ACC112 (cell line): Measurements from ENCODE around the gene PSME1.
A peak's percentile ranks its signal among the peaks of the same experiment; 100 is the strongest.
"Not testable (repeated sequence)": the region's sequence is repeated elsewhere in the genome, so short reads cannot be mapped to it uniquely, and the experiment has no call there.

Experiments
- H2AFZ ChIP-seq: fragments of 200-600 bp; sonication (generic); one replicate; pipeline ENCODE4 v1.6.0; 2017; ENCODE audit warnings: antibody characterized with exemption, low read length; ENCODE audit not compliant: unreplicated experiment
- H3K27ac ChIP-seq: fragments of 200-600 bp; sonication (generic); 2 replicates; pipeline ENCODE4 v1.5.1; 2014; ENCODE audit warnings: low read depth, mild to moderate bottlenecking, antibody characterized with exemption, low read length, moderate library complexity
- H3K27me3 ChIP-seq: fragments of 200-600 bp; sonication (generic); 2 replicates; pipeline ENCODE4 v1.6.1; 2014; ENCODE audit warnings: mild to moderate bottlenecking, antibody characterized with exemption, low read length, moderate library complexity, mixed read lengths; ENCODE audit not compliant: insufficient read depth
- H3K36me3 ChIP-seq: fragments of 200-600 bp; sonication (generic); 2 replicates; pipeline ENCODE4 v1.6.1; 2016; ENCODE audit warnings: mild to moderate bottlenecking, antibody characterized with exemption, low read length, moderate library complexity, mixed read lengths; ENCODE audit not compliant: insufficient read depth
- H3K4me1 ChIP-seq: fragments of 200-600 bp; sonication (generic); one replicate; pipeline ENCODE4 v1.6.1; 2016; ENCODE audit warnings: low read length, mixed read lengths; ENCODE audit not compliant: insufficient read depth, unreplicated experiment, control insufficient read depth
- H3K4me3 ChIP-seq: fragments of 200-600 bp; sonication (generic); 2 replicates; pipeline ENCODE4 v1.5.1; 2014; ENCODE audit warnings: mild to moderate bottlenecking, low read depth, low read length
- H3K79me2 ChIP-seq: fragments of 200-600 bp; sonication (generic); one replicate; pipeline ENCODE4 v1.6.0; 2016; ENCODE audit warnings: low read length; ENCODE audit not compliant: control insufficient read depth, unreplicated experiment, insufficient read depth

Gene PSME1

DNA sequence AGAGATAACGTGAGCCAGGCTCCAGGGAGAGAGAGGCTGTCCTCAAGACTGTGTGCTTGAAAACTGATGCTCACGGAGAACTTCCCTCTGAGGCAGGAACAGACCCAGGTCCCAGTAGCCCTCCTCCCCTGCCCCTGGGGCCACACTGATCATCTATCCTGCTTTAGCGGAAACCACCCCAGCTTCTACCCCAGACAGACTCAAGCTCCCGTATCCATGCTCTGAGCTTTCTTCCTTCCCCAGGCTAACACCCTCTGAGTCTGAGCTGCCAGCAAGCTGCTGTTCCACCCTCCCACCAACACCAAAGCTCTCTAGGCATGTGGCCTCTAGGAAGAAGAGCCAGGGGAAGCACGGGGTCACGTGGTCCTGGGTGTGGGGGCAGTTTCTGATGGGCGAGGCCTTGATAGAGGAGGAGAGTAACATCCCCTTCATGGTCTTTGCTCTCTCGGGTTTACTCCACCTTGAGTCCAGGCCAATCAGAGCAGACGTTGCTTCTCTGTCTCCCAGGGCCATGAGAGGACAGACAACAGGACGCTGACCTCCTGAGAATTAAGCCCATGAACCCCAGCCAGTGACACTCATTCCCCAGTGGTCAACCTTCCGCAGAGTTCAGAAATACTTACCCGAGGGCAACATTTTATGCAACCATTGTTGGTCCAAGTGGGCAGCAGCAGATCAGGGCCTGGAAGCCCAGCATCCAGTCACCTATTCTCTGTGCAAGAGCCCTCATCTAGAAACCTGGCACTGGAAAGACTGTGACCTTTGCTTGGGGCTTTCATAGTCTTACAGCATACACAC, 40.5 kb upstream of the PSME1 start:
- H3K36me3 ChIP-seq, result 0 out of 2 replicates have a peak, but pooled peaks cover 6% of the 10 kb centered on the region
- no peak overlapping the region for H3K27ac ChIP-seq
- peak overlapping the region; percentile 82 for H2AFZ ChIP-seq
- peaks cover 4% of the 10 kb centered on the region for H3K4me1 ChIP-seq
- H3K4me3 ChIP-seq, result peak overlapping the region; percentile 87
- H3K79me2 ChIP-seq, result peaks cover 10% of the 10 kb centered on the region
- H3K27me3 ChIP-seq, result no peaks in the 10 kb centered on the region

DNA sequence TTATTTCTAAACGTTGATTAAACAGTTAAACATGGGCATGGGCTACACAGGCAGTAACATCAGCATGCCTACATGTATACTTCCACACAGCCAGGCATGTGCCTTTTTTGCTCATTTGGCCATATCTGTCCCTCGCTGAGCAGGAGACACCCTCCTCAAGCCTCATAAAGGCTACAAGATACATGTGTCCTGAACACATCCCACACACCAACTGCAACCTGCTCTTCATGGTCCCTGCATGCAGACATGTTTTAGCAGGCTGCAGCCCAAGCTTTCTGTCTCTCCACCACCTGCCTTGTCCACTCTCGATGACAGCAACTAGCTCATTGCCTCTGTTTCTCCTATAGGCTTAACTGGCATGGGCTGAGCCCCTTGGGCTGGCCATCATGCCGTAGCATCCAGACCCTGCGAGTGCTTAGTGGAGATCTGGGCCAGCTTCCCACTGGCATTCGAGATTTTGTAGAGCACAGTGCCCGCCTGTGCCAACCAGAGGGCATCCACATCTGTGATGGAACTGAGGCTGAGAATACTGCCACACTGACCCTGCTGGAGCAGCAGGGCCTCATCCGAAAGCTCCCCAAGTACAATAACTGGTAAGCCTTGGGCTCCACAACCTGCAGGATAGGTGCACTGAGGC, 39.3 kb upstream of the PSME1 start:
- H3K79me2 ChIP-seq, result peaks cover 10% of the 10 kb centered on the region
- H3K27me3 ChIP-seq, result no peaks in the 10 kb centered on the region
- H3K36me3 ChIP-seq, result 0 out of 2 replicates have a peak, but pooled peaks cover 6% of the 10 kb centered on the region
- peaks cover 4% of the 10 kb centered on the region for H3K4me1 ChIP-seq
- H3K27ac ChIP-seq, result no peak overlapping the region
- H3K4me3 ChIP-seq, result no peak overlapping the region
- no peak overlapping the region for H2AFZ ChIP-seq

- Histone ChIP-seq H3K4me1 (peaks cover 4% of the 10 kb centered on the region), H3K27me3 (no peaks in the 10 kb centered on the region), H3K36me3 (0 out of 2 replicates have a peak, but pooled peaks cover 6% of the 10 kb centered on the region), H3K4me3 (no peak overlapping the region), H2AFZ (no peak overlapping the region), H3K79me2 (peaks cover 10% of the 10 kb centered on the region), H3K27ac (no peak overlapping the region)
Observed at GRCh38 chr14:24098229-24098926, 37.6 kb upstream of the PSME1 start.

GRCh38 chr14:24098927-24099813, 36.8 kb upstream of the PSME1 start:
- Histone ChIP-seq H3K36me3 (0 out of 2 replicates have a peak, but pooled peaks cover 6% of the 10 kb centered on the region), H3K4me1 (peaks cover 4% of the 10 kb centered on the region), H3K79me2 (peaks cover 10% of the 10 kb centered on the region), H2AFZ (no peak overlapping the region), H3K27ac (no peak overlapping the region), H3K27me3 (no peaks in the 10 kb centered on the region), H3K4me3 (no peak overlapping the region)

- Histone ChIP-seq H3K27me3 (no peaks in the 10 kb centered on the region), H3K36me3 (0 out of 2 replicates have a peak, but pooled peaks cover 6% of the 10 kb centered on the region), H2AFZ (no peak overlapping the region), H3K4me3 (no peak overlapping the region), H3K4me1 (peaks cover 4% of the 10 kb centered on the region), H3K27ac (no peak overlapping the region), H3K79me2 (peaks cover 5% of the 10 kb centered on the region)
Observed at GRCh38 chr14:24100197-24100981, 35.6 kb upstream of the PSME1 start.

DNA sequence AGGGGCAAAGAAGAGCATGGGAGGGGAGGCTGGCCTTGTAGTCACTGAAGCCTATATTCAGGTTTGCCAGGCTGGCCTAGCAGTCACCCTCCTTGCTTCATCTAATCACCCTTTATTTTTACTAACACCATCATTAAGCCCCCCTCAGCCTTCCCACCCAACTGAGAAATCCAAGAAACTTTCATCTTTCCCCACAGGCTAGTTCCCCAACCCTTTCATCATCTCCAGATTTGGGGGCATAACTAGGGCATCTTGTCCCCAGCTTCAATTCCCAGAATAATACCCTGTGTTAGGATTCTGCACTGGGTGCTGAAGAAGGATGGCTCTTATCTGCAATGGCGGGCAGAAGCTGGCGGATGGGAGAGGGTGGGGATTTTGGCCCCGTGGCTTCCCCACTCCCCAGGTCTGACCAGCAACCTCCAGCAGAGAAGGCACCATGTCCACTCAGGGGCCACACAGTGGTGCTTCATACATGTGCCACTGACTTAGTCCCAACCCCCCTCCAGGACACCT, 35.0 kb upstream of the PSME1 start:
- no peak overlapping the region for H2AFZ ChIP-seq
- H3K36me3 ChIP-seq, result 0 out of 2 replicates have a peak, but pooled peaks cover 6% of the 10 kb centered on the region
- H3K79me2 ChIP-seq, result no peaks in the 10 kb centered on the region

DNA sequence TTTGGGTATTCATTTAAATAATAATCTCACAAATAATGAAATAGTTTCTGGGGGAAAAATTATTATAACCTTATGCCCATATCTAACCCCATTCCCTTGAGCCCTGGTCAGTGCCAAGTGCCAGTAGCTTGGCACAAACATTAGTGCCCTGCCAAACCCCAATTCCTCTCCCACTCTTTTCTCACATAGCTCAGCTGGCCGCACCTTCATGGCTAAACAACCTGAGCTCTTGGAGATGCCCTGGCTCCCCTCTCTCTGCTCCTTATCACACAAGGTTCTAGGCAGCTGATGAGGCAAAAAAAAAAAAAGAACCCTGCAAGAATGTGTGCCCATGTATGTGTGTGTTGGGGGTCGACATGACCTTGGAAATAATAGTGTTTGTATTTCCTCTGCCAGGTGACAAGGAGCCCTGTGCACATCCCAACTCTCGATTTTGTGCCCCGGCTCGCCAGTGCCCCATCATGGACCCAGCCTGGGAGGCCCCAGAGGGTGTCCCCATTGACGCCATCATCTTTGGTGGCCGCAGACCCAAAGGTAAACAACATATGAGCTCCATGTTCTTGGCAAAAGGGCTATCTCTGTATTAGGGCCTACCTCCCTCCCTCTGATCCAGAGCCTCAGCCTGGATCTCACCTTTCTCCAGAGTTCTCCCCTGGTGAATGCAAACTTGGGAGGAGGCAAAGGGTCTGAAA, 33.5 kb upstream of the PSME1 start:
- Histone ChIP-seq H3K36me3 (0 out of 2 replicates have a peak, but pooled peaks cover 6% of the 10 kb centered on the region), H2AFZ (no peak overlapping the region), H3K79me2 (no peaks in the 10 kb centered on the region), H3K4me1 (peaks cover 3% of the 10 kb centered on the region), H3K27me3 (no peaks in the 10 kb centered on the region), H3K27ac (no peak overlapping the region), H3K4me3 (no peak overlapping the region)

More for the DNA sequence above, 35.0 kb upstream of the PSME1 start:
- Histone ChIP-seq H3K4me3 (no peak overlapping the region), H3K27ac (no peak overlapping the region), H3K27me3 (no peaks in the 10 kb centered on the region), H3K4me1 (no peaks in the 10 kb centered on the region)

GRCh38 chr14:24103451-24103850, 32.5 kb upstream of the PSME1 start:
- peaks cover 9% of the 10 kb centered on the region for H3K4me1 ChIP-seq
- H3K27me3 ChIP-seq, result no peaks in the 10 kb centered on the region
- H2AFZ ChIP-seq, result no peak overlapping the region
- no peaks in the 10 kb centered on the region for H3K79me2 ChIP-seq
- H3K36me3 ChIP-seq, result 0 out of 2 replicates have a peak, but pooled peaks cover 6% of the 10 kb centered on the region
- no peak overlapping the region for H3K4me3 ChIP-seq
- H3K27ac ChIP-seq, result no peak overlapping the region

DNA sequence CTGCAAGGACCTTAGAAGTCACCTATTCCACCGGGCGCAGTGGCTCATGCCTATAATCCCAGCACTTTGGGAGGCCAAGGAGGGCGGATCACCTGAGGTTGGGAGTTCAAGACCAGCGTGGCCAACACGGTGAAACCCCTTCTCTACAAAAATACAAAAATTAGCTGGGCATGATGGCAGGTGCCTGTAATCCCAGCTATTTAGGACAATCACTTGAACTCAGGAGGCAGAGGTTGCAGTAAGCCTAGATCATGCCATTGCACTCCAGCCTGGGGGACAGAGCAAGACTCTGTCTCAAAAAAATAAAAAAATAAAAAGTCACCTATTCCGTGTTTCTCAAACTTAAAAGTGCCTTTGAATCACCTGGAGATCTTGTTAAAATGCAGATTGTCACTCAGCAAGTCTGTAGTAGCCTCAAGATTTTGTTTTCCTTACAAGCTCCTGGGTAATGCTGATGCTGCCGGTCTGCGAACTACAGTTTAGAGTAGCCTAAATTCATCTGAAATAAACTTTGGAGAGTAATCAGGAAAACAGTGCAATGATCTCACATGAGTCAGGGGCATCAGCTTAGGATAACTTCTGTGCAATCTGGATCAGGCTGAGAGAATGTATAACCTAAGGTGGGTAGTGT, 30.3 kb upstream of the PSME1 start:
- not testable (repeated sequence) for H3K27ac ChIP-seq, H3K36me3 ChIP-seq, H3K4me3 ChIP-seq, H3K79me2 ChIP-seq, H3K27me3 ChIP-seq, H3K4me1 ChIP-seq, H2AFZ ChIP-seq
